ENCODE results near the gene GNAI3. TPM values are rescaled to one million over a fixed set of nuclear protein-coding genes. Genes with fewer than 3 reads are reported as not detected.

GNAI3 gene
- total RNA-seq, 1 donor from 2014 or later, result 6.6 TPM

DNA sequence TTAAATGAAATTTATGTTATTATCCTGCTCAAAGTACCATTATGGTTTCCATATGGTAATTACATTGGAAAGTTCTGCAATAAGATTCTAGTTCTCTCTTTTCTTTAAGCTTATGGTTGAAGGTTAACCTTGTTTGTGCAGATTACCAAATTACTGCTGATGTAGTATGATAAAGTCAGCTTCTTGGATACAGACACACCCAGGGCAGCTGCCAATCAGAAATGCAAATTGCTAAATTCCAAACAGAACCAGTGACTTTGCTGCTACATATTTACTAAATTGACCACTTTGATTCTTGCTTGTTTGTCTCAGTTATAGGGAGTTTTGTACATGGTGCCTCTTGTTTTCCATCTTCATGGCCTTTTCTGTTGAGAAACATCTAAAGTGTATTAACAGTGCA, 44.5 kb downstream of the GNAI3 start:
- no peak for DNase-seq (ENCODE audit: low read depth)

DNA sequence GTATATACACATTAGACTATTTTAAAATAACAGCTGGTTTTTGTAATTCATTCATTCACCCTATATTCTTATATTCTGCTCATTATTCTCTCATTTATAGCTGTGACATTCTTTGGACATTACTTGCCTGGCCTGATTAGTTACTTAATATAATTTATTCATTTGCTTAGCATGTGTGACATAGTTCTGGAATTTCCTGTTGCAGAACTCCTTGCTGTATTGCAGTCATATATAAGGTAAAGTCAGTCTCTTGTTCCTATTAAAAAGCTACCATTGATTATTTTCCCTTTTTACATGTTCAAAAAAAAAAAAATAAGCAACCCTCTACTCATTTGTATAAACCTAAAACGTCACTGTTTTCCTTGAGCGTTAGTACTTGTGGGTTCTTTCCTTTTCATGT, 47.1 kb downstream of the GNAI3 start:
- DNase-seq (ENCODE audit: low read depth), result no peak

DNA sequence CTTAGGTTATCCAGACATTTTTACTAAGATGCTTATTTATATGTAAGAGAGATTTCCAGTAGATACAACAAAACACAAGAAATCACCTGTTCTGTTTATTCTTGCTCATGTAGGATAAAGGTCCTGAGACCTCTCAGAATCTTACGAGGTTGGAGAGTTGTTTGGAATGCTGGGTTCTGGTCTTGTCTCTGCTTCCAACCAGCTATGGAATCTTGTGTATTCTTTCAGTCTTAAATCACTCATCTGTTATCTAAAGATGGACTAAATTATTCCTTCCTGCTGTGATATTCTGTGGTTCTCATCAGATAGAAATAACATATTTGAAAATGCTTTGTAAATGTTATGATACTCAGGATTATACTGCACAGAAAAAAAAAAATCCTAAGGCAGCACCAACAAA, 49.7 kb downstream of the GNAI3 start:
- DNase-seq (ENCODE audit: low read depth), result no peak

DNA sequence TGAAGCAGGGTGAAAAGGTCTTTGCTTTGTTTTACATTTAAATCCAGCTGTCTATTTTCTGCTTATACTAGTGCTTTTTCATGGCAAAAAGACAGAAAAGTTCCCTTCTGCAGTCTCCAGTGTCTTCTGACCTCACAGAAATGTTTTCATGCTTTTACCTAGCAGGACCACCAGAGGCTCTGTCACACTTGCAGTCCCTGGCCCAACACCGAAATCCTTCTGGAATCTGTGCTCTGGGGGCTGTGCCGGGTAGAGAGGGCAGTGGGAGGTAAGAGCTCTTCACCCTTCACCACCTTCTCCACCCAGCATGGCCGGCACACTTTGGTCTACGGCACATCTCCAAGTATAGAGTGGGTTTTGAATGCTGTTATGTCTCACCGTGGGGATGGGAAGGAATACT, 50.2 kb downstream of the GNAI3 start:
- no peak for DNase-seq (ENCODE audit: low read depth)

DNA sequence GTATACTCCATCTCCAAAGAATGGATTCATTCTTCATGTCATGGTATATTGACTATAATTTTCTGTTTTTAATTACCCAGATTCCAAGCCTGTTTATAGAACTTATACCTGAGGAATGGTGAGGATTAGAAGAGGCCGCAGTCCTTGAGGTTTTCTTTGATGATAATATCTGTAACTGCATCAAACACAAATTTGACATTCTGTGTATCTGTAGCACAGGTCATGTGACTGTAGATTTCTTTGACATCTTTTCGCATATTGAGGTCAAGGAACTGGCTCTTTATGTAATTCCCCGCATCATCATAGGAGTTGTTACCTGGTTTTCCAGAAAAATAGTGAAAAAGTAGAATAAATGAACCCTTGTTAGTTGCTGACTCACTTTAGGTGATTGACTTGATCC, 54.8 kb downstream of the GNAI3 start:
- no peak for DNase-seq (ENCODE audit: low read depth)

DNA sequence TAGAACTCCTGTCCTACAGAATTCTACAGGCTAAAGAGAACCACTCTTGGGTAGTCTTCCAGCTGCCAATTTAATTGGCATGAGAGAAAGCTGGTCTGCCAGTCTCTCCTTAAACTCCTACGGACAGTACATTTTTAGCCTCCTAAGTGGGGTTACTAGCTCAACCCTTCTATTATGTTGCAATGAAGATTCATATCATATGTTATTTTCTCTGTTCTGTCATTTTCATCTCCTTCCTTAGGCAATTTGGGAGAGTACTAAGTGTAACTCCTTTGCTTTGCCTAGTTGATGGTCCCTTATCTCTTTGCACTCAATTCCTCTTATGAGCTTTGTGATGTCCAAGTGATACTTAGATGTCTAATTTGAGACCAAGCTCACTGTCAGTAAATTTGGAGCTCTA, 57.0 kb downstream of the GNAI3 start:
- DNase-seq (ENCODE audit: low read depth), result no peak

DNA sequence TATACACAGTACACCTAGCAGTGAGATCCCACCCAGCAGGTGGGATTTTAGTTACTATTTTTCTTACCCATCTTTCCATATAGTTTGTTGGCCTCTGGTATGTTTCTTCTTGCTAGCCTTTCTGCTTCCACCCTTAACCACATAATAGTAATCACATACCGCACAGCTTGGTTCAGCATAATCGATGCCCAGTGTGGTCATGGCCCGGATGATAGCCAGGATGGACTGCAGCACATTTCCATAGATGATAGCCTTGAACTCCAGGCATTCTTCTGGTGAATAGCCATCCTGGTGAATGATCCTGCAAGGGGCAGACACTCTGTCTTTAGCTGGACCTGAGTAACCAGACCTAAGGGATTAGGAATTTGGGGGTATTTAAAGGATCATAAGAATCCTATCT, 61.5 kb downstream of the GNAI3 start:
- DNase-seq (ENCODE audit: low read depth), result no peak

DNA sequence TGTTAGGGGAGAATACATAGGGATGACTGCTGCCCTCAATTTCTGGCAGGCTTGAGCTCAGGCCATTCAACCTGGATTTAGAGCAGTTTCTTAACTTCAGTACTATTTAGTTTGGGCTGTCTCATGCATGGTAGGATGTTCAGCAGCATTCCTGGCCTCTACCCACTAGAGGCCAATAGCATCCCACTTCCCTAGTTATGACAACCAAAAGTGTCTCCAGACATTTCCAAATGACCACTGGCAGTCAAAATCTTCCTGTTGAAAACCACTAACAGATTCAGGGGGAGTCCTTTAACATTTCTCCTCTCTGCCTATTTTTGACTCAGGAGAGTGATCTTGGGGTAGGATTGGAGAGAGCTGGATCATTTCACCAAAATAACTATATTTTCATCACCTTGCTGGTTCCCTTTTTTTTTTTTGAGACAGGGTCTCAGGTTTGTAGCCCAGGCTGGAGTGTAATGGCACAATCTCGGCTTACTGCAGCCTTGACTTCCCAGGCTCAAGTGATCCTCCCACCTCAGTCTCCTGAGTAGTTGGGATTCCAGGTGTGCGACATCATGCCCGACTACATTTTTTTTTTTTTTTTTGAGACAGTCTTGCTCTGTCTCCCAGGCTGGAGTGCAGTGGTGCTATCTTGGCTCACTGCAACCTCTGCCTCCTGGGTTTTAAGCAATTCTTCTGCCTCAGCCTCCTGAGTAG, 62.3 kb downstream of the GNAI3 start:
- DNase-seq (ENCODE audit: low read depth), result peak; percentile 41

DNA sequence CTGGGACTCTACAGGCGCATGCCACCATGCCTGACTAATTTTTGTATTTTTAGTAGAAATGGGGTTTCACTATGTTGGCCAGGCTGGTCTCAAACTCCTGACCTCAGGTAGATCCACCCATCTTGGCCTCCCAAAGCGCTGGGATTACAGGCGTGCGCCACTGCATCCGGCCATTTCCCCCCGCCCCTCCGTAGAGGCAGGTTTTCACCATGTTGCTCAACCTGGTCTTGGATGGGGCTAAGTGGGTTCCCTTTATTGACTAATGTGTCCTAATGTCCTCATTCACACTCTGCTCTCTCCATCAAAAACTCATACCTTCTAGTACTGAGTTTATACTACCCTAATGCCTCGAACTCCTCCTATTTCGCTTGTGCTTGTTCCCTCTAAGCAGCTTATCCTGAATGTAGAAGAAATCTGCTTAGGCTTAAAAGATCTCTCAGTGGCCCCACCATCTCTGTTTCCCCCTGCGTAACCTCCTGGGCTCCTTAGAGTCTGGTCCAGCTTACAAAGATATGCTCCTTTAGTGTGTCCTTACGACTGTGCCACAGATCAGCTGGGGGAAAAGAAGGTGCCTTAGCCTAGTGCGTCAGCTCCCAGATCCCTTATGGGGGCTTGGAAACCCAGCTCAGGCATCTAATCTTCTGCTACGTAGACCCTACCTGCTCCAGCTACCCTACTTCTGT, 63.0 kb downstream of the GNAI3 start:
- no peak for DNase-seq (ENCODE audit: low read depth)

DNA sequence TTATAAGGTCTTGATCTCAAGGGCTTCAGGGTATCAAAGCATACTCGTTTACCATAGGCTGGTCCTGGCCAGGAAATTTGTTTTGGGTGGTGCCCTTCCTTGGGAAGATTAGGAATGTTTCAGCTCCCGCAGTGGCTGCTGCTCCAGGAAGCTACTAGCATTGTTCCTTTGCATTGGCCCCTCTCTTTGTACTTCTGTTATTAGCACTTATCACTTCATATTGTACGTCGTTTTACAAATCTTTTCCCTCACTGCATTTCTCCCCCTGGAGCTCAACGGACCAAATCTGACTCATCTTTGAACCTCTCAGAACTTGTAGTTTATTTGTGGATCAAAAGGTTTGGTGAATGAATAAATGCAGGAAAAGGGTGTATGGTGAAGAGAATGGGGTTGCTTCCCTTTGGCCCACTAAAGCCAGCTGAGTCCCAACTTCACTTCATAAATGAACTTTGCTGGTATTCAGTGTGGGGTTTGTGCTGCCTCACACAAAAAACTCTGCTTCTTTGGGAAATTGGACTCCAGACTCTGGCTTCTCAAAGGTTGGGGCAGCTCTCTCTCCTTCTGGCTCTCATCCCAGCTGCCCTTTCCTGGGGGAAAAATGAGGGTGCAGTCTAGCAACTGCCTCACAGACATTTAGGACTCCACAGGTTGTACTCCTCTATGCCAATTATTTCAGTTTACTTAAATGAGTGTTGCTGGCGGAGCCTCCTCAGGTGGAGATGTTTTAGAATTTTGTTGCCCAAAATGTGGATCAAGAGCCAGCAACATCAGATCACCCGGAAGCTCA, 65.1 kb downstream of the GNAI3 start:
- no peak for DNase-seq (ENCODE audit: low read depth)

DNA sequence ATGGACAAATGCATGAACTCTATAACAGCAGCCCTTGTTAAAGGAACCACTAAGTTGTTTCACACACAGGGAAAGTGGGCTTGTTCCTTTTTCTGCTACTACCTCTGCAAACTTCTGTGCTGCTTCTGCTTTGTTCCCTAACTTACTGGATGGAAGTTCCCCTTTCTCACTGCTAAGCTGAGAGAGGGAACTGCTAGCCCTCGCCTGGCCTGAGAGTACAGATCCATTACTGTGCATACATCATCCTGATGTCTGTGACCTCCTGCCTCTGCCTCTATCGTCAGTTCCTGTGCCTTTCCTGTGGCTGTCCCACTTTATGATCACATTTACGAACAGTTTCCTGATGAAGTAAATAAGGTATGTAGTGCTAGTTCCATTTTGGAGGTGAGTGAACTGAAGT, 67.5 kb downstream of the GNAI3 start:
- no peak for DNase-seq (ENCODE audit: low read depth)

DNA sequence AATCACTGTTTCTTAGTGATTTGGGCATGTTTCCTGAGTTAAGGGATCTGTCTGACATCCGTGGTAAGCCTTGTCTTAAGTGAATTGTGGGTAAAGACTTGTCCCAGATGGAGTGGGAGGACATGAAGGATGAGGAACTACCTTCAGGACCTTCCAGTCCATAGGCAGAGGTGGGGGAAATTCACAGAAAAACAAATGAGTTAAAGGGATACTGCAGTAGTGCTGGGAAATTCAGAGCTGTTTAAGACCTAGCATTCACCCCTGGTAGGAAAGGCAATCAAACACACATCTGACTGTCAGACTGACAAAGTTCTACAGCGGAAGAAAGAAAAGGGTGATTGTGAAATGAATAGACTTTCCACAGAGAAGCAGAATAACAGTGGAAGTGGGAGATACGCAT, 68.0 kb downstream of the GNAI3 start:
- no peak for DNase-seq (ENCODE audit: low read depth)

DNA sequence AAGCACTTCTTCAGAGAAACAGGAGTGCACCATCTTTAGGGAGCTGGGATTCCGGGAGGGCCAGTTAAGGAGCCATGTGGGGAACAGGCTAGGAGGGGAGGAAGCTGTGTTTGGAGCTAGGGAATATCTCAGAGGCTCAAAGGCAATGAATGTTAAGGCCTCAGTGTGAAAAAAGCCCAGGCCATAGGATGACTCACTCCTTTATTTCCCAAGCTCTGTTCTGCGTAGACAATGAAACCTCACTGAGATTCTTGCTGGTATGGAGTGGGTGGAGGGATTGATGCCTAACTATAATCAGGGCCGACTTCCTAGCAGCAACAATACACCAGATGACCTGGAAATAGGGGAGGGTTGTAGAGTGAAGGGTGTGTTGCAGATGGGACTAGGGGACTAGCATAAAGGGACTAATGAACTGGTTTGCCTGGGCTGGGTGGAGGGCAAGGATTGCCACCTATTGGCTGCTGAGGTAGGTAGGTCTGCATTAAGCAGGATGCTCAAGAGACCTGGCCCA, 68.9 kb downstream of the GNAI3 start:
- DNase-seq (ENCODE audit: low read depth), result peak; percentile 69

DNA sequence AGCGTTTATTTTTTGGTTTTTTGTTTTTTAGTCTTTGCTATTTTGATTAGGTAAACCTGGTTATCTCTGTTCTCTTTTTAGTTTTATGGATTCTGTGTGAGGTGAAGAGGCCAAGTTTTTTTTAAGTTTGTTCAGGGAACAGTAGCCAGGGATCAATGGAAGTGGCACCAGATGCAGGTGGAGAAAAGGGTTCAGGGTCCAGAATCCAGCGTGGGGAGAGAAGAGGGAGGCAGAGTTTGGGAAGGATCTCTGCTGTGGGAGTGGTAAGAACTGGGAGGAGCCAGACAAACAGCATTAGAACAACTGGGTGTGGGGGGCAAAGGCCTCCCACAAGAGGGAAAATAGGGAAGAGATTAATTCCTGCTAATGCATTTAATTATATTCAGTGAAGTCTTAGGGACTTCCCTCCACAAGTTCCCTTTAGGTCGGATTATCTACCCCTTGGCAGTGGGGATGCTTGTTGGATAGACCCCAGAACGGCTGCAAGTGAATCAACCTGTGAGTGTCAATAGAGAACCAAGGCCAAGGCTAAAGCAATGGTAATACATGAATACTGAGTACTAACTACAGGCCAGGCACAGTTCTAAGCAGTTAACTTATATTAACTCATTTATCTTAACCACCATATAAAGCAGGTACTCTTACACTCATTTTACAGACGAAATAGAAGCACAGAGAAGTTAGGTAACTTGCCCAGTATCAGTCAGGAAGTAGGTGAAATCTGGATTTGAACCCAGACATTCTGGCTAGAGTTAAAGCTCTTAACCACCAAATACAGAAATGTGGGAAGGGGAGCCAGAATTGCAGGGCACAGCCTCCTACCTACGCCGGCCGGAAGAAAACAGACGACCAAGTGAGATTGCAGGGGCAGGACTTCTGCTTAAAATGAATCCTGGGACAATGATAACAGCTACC, 70.5 kb downstream of the GNAI3 start:
- DNase-seq (ENCODE audit: low read depth), result no peak

DNA sequence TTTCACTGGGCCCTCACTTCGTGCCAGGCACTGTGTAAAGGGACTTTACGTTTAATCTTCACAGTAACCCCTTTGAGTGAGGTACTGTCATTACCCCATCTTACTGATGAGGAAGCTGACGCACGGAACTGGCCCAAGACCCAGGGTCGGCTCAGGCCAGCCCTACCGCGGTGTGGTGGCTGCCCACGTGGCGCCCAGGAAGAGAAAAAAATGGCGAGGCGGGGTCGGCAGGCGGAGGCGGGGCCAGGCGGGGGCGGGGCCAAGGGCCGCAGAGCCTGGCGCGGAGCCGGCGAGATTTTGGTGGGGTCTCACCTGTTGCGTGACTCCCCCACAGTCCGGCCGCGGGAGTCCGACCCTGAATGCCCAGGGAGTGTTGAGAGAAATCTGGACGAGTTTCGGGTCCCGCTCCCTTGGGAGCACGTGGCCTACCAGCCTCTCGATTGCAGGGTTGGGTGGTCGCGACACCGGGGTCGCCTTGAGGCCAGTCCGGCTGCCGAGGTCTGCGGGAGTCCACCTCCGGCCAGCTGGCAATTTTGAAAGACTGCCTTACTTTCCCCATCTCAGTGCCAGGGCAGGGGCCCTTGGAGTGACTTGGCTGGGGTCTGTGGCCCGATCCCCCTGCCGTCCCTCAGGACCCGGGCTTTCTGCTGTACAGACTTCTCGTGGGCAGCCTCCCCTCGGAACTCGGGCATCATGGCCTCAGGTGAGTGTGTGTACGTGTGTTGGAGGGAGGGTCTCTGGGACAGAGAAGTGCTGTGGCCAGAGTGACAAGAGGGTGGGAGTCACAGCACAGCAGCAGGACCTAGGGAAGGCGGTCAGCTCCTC, 71.4 kb downstream of the GNAI3 start, which contains the start of the genes AMPD2 and GNAT2:
Gene AMPD2, plus strand, starts transcription at position 262 of the 825 bp plus-strand sequence. CDS start 1,339 bp downstream, outside the sequence.
Gene GNAT2, minus strand, starts transcription at position 41 of the 825 bp plus-strand sequence. CDS start 6,746 bp downstream, outside the sequence.
- DNase-seq (ENCODE audit: low read depth), result peak; percentile 82

DNA sequence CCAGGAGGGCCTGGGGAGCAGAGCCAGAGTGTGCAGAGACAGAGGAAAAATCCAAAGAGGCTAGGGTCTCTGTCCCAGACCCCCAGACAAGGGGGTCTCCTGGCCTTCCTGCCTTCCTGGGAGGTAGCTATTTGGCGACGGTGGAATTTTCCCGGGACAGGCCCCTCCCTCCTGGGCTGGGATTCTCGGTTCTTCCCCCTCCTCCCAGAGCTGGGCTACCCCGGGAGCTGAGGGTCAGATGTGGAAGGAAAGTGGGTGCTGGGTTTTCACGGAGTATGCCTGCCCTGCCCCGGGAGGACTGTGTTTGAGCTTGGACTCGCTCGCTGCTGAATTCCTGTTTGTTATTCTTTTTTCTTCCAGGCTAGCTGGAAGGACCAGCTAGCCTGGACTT, 72.0 kb downstream of the GNAI3 start:
- peak; percentile 52 for DNase-seq (ENCODE audit: low read depth)

DNA sequence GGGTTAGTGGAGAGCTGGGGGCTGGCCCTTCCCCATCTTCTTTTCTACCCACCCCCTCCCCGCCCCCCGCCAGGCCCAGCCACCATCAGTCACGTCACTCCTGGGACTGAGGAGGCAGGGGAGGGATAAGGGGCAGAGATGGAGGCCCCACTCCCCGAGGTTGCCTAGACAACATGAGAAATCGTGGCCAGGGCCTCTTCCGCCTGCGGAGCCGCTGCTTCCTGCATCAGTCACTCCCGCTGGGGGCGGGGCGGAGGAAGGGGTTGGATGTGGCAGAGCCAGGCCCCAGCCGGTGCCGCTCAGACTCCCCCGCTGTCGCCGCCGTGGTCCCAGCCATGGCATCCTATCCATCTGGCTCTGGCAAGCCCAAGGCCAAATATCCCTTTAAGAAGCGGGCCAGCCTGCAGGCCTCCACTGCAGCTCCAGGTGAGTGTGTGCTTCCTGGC, 72.4 kb downstream of the GNAI3 start:
- DNase-seq (ENCODE audit: low read depth), result peak; percentile 87

DNA sequence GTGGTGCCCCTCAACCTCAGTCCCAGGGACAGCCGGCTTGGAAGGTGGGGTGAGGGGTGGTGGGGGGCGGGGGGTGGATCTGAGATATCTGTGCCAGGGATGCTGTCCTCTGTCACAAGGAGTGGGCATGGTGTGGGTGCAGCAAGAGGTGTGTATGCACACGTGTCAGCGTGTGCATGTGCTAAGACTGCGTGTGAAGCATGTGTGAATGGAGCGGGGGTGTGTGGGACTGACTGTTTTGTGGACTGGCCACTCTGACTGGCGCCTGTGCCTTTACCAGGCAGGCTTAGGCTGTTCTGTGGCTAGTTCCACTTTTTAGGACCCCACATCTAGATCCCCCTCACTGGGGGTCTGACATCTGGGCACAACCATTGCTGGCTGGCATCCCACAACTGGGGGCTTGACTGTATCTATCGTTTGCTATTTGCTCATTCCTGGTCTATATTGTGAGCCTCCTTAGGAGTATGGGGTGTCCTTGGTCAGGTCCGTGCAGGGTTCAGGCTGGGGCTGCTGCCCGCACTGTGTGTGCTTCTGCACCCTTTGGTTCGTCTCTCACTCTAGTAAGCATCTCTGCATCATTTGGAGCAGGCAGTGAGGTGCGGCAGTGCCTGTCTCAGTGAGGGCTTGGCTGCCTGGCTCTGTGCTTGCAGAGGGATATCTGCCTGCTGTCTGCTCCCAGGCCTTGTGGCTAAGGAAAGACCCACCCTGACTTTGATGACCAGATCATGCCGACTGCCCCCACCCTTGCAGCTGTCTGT, 73.1 kb downstream of the GNAI3 start:
- DNase-seq (ENCODE audit: low read depth), result no peak
